ENCODE measurements around the gene NHERF1.
A peak's percentile ranks its signal among the peaks of the same experiment; 100 is the strongest.

- TF ChIP-seq JUND (IDR thresholded peaks at IDR 0.05) (no peak; the same call in 1 of the 2 replicates), CHD2 (IDR thresholded peaks at IDR 0.05; ENCODE audit: low read length, partially characterized antibody) (no peak), RXRA (IDR thresholded peaks at IDR 0.05; ENCODE audit: borderline replicate concordance, low read depth) (no peak), MAX (IDR thresholded peaks at IDR 0.05; ENCODE audit: low read depth) (no peak), FOSL2 (IDR thresholded peaks at IDR 0.05; ENCODE audit: borderline replicate concordance, low read depth) (no peak), SIN3A (IDR thresholded peaks at IDR 0.05; ENCODE audit: borderline replicate concordance, low read depth, low read length) (no peak), MXI1 (IDR thresholded peaks at IDR 0.05; ENCODE audit: low read depth, low read length) (no peak), CTCF (IDR thresholded peaks at IDR 0.05) (no peak), IRF3 (IDR thresholded peaks at IDR 0.05; ENCODE audit: low read depth, low read length) (no peak), POLR2AphosphoS5 (IDR thresholded peaks at IDR 0.05; ENCODE audit: low read depth, low read length) (0 out of 2 replicates have a peak, but pooled peaks have one; percentile 3), RAD21 (IDR thresholded peaks at IDR 0.05; ENCODE audit: low read length) (no peak), FOXM1 (IDR thresholded peaks at IDR 0.05; ENCODE audit: low read depth) (no peak), TCF12 (IDR thresholded peaks at IDR 0.05) (no peak)
Measured at GRCh38 chr17:74769266-74769855, 20.9 kb downstream of the NHERF1 start.

All from SK-N-SH (cell line).